CD4-positive, CD25-positive, alpha-beta regulatory T cell (primary cell): ENCODE results near the gene PIGA. TPM values are rescaled to one million over a fixed set of nuclear protein-coding genes. Genes with fewer than 3 reads are reported as not detected.
"Not testable (repeated sequence)": the region's sequence is repeated elsewhere in the genome, so short reads cannot be mapped to it uniquely, and the experiment has no call there.

Source experiments
- ATAC-seq, 2 donors: fragments of 150-1000 bp; cut with Tn5 transposase; one replicate each; pipeline ENCODE4 v1.10.0; 2021; ENCODE audit warnings: low read depth in 2 of 2, moderate number of reproducible peaks in 2 of 2, moderate library complexity in 1 of 2
- DNase-seq, 3 donors: peaks; one replicate each; pipeline versions ENCODE4 v3.0.0 to v3.0.0-alpha.2; 2012 to 2022; ENCODE audit warnings: mixed read lengths in 1 of 3
- H3K27ac ChIP-seq: one replicate; pipeline ENCODE4 v1.7.0; 2013; ENCODE audit warnings: mild to moderate bottlenecking, low read length; ENCODE audit not compliant: insufficient read depth, poor library complexity, severe bottlenecking
- H3K27me3 ChIP-seq: one replicate; pipeline ENCODE4 v1.7.0; 2013; ENCODE audit warnings: low read length; ENCODE audit not compliant: control insufficient read depth, insufficient read depth
- H3K36me3 ChIP-seq: one replicate; pipeline ENCODE4 v1.7.0; 2013; ENCODE audit warnings: mild to moderate bottlenecking, low read length, moderate library complexity; ENCODE audit not compliant: control insufficient read depth, insufficient read depth
- H3K4me1 ChIP-seq: 2 replicates; pipeline ENCODE4 v1.7.0; 2013; ENCODE audit warnings: mild to moderate bottlenecking, low read length; ENCODE audit not compliant: insufficient read depth, control insufficient read depth, poor library complexity, severe bottlenecking
- H3K4me3 ChIP-seq: one replicate; pipeline ENCODE4 v1.7.0; 2013; ENCODE audit warnings: low read depth, mild to moderate bottlenecking, low read length, moderate library complexity
- H3K9me3 ChIP-seq, 2 experiments: 1 replicate in 1 of 2; 2 replicates in 1 of 2; pipeline ENCODE4 v1.7.0; 2013; ENCODE audit warnings: low read length in 2 of 2, mild to moderate bottlenecking in 1 of 2, moderate library complexity in 1 of 2; ENCODE audit not compliant: control insufficient read depth in 2 of 2
- H3K27ac Mint-ChIP-seq, 3 donors: one replicate each; pipeline ENCODE4 v1.8.0; 2020 to 2022; ENCODE audit warnings: mild to moderate bottlenecking in 3 of 3, mixed read lengths in 3 of 3, moderate library complexity in 2 of 3
- H3K27me3 Mint-ChIP-seq: one replicate; pipeline ENCODE4 v1.8.0; 2022; ENCODE audit warnings: mild to moderate bottlenecking, mixed read lengths
- H3K36me3 Mint-ChIP-seq: one replicate; pipeline ENCODE4 v1.8.0; 2020; ENCODE audit warnings: mixed read lengths
- H3K4me1 Mint-ChIP-seq, 4 donors: one replicate each; pipeline ENCODE4 v1.8.0; 2020 to 2022; ENCODE audit warnings: mixed read lengths in 4 of 4, mild to moderate bottlenecking in 1 of 4
- H3K4me3 Mint-ChIP-seq, 4 donors: one replicate each; pipeline ENCODE4 v1.8.0; 2020 to 2022; ENCODE audit warnings: mild to moderate bottlenecking in 4 of 4, mixed read lengths in 4 of 4, moderate library complexity in 3 of 4
- H3K9me3 Mint-ChIP-seq, 7 donors: one replicate each; pipeline ENCODE4 v1.8.0; 2020 to 2022; ENCODE audit warnings: mixed read lengths in 7 of 7, mild to moderate bottlenecking in 3 of 7, moderate library complexity in 2 of 7
- polyA plus RNA-seq, 4 donors: library from polyadenylated mRNA; unstranded; fragments of 300-500 nt; fragmentation: Illumina TruSeq; gene quantifications; one replicate each; pipeline ENCODE4 v1.2.3, GENCODE V29; 2021
- total RNA-seq: library from RNA; stranded (reverse); gene quantifications from one replicate; pipeline ENCODE4 v1.2.3, GENCODE V29; 2022

Gene PIGA
- total and polyA plus RNA-seq, 5 donors from 2014 or later, result 5.5 to 119 (median 8.2) TPM

DNA sequence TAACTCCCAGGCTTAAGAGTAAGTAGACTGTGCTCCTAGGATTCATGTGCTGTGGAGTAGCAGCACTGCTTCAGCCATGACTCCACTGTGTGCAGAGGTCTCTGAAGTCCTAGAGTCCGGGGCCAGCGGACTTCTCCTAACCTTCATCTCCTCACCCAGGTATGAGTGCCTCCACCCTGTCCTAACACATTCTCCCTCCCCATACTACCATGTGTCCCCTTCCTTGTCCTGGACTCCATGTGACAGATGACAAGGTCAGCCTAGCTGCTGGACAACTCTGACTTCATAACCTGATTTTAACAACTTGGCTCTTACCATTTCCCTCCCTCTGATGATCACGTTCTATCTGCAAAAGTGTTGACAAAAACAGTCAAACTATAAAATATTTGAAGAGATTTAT lies 36.5 kb downstream of the PIGA start:
- Histone ChIP-seq H3K36me3 (no peaks in the 10 kb centered on the region), H3K27ac (no peak overlapping the region), H3K27me3 (no peaks in the 10 kb centered on the region), H3K4me3 (no peak overlapping the region), H3K4me1 (no peaks in the 10 kb centered on the region), H3K9me3 (no peaks in the 10 kb centered on the region)
- Mint-ChIP-seq H3K4me1 (no peaks in the 10 kb centered on the region), H3K27me3 (no peaks in the 10 kb centered on the region), H3K4me3 (no peak overlapping the region), H3K36me3 (no peaks in the 10 kb centered on the region), H3K9me3 (no peaks in the 10 kb centered on the region), H3K27ac (no peak overlapping the region)
- DNase-seq (no peak), ATAC-seq (no peak)

DNA sequence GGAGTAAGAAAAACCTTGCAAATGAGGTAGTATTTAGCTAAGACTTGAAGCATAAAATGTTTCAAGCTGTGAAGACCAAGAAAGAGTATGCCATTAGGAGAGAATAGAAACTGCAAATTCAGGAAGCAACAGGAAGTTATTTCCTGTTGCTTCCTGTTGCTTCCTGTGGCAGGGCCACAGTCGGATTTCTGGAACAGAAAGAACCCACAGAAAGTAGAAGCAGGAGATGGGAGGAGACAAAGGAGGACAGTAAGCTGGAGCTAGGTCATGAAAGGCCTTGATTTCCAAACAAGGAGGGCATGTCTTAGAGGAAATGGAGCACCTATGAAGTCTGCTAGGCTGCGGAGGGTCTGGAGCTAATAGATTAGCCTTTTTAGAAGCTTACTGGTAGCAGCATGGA lies 37.1 kb downstream of the PIGA start:
- H3K36me3 ChIP-seq, result no peaks in the 10 kb centered on the region
- DNase-seq (no peak), ATAC-seq (no peak)
- no peaks in the 10 kb centered on the region for H3K27me3 ChIP-seq
- no peaks in the 10 kb centered on the region for H3K4me1 Mint-ChIP-seq
- no peak overlapping the region for H3K4me3 Mint-ChIP-seq
- H3K36me3 Mint-ChIP-seq, result no peaks in the 10 kb centered on the region
- H3K9me3 Mint-ChIP-seq, result peaks cover 0 to 2% (median 0%) of the 10 kb centered on the region in 7 donors
- no peaks in the 10 kb centered on the region for H3K4me1 ChIP-seq
- H3K4me3 ChIP-seq, result no peak overlapping the region
- no peak overlapping the region for H3K27ac ChIP-seq
- H3K9me3 ChIP-seq, result no peaks in the 10 kb centered on the region
- H3K27ac Mint-ChIP-seq, result no peak overlapping the region
- no peaks in the 10 kb centered on the region for H3K27me3 Mint-ChIP-seq

DNA sequence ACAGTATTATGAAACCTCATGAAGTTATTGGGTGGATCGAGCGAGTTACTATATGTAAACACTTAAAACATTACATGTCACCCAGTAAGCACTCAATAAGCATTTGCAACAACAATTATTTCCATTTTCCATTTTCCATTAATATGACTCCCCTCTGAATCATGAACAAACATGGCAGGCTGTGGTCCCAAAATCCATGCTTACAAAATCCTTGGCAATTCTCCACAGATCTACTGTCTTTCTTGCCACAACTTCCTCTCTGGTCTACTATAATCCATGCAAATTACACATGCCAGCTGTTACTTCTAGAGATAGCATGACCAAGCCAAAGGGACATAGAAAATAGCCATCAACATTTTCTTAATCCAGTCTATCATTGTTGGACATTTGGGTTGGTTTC lies 41.9 kb downstream of the PIGA start:
- no peaks in the 10 kb centered on the region for H3K9me3 ChIP-seq
- H3K36me3 ChIP-seq, result no peaks in the 10 kb centered on the region
- no peak overlapping the region for H3K4me3 ChIP-seq
- Mint-ChIP-seq H3K27ac (no peak overlapping the region), H3K9me3 (peaks cover 0 to 2% (median 0%) of the 10 kb centered on the region in 7 donors), H3K4me1 (no peaks in the 10 kb centered on the region), H3K36me3 (no peaks in the 10 kb centered on the region), H3K4me3 (no peak overlapping the region), H3K27me3 (no peaks in the 10 kb centered on the region)
- DNase-seq (no peak), ATAC-seq (no peak)
- H3K27ac ChIP-seq, result no peak overlapping the region
- no peaks in the 10 kb centered on the region for H3K4me1 ChIP-seq
- H3K27me3 ChIP-seq, result no peaks in the 10 kb centered on the region

DNA sequence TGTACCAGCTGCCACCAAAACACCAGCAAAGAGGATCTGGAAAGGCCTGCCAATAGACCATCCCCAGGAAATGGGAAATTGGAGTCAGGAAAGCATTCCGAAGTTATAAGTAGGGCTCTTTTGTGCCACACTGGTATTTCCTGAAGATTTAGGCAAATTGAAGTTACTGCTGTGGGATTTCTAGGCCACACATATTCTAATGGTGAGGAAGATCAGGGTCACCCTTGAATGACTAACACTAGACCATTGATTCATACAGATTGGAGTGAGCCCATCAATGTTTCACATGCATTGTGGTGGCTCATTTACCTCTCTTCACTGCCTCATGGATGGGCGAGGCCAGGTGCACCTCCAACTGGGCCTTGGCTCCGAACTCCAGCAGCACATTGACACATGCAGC lies 42.5 kb downstream of the PIGA start:
- ATAC-seq (no peak), DNase-seq (no peak)
- H3K36me3 Mint-ChIP-seq, result no peaks in the 10 kb centered on the region
- H3K27me3 ChIP-seq, result no peaks in the 10 kb centered on the region
- H3K4me3 ChIP-seq, result no peak overlapping the region
- no peaks in the 10 kb centered on the region for H3K4me1 ChIP-seq
- H3K4me1 Mint-ChIP-seq, result no peaks in the 10 kb centered on the region
- no peaks in the 10 kb centered on the region for H3K36me3 ChIP-seq
- H3K27ac ChIP-seq, result no peak overlapping the region
- H3K27me3 Mint-ChIP-seq, result no peaks in the 10 kb centered on the region
- H3K4me3 Mint-ChIP-seq, result no peak overlapping the region
- H3K9me3 ChIP-seq, result no peaks in the 10 kb centered on the region
- peaks cover 0 to 2% (median 0%) of the 10 kb centered on the region in 7 donors for H3K9me3 Mint-ChIP-seq
- H3K27ac Mint-ChIP-seq, result no peak overlapping the region

DNA sequence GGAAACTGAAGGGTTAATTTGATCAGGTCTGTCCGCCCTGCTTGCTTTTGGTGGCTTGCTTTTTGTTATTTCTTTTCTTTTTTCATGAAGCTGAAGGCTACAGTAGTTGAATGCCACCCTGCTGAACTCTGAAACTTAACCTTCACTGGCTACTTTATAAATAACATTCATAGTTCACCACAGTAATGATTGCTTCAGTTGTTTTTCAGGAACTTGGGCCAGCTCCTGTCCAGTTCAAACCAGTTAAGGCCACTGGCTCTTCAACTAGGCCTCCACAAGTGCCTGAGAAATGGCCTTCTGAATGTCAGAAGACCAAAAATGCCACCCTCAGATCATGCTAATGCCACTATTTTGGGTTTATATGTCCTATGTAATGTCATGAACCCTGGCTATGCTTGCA lies 57.7 kb downstream of the PIGA start:
- Mint-ChIP-seq H3K27ac (no peak overlapping the region), H3K9me3 (peaks cover 0 to 2% (median 0%) of the 10 kb centered on the region in 7 donors), H3K36me3 (no peaks in the 10 kb centered on the region), H3K4me1 (no peaks in the 10 kb centered on the region), H3K27me3 (no peaks in the 10 kb centered on the region), H3K4me3 (no peak overlapping the region)
- no peaks in the 10 kb centered on the region for H3K4me1 ChIP-seq
- H3K36me3 ChIP-seq, result no peaks in the 10 kb centered on the region
- H3K9me3 ChIP-seq, result no peaks in the 10 kb centered on the region
- DNase-seq, result no peak
- no peak for ATAC-seq
- H3K4me3 ChIP-seq, result no peak overlapping the region
- H3K27ac ChIP-seq, result no peak overlapping the region
- H3K27me3 ChIP-seq, result no peaks in the 10 kb centered on the region

DNA sequence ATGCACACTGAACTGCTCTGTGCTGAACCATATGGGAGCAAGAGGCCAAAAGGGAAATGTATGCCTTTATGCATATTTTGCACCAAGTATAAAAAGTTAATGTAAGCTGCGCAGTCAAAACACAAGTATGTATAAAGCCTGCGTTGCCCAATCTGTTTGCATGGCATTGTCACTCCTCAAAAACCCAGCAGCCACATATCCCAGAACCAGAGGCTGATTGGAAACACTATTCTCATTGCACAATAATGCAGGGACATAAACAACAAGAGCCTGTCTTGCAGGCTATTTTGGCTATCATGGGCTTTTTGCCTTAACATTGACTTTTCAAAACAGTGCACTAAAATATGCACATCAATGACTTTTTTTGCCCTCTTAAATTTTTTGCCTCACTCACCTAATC lies 60.4 kb downstream of the PIGA start:
- Histone ChIP-seq H3K9me3 (no peaks in the 10 kb centered on the region), H3K4me1 (no peaks in the 10 kb centered on the region), H3K4me3 (no peak overlapping the region), H3K27me3 (no peaks in the 10 kb centered on the region), H3K36me3 (no peaks in the 10 kb centered on the region), H3K27ac (no peak overlapping the region)
- Mint-ChIP-seq H3K4me1 (peaks cover 0 to 2% (median 0%) of the 10 kb centered on the region in 4 donors), H3K36me3 (no peaks in the 10 kb centered on the region), H3K27ac (no peak overlapping the region), H3K9me3 (no peaks in the 10 kb centered on the region), H3K4me3 (no peak overlapping the region), H3K27me3 (no peaks in the 10 kb centered on the region)
- no peak for ATAC-seq
- DNase-seq, result no peak

DNA sequence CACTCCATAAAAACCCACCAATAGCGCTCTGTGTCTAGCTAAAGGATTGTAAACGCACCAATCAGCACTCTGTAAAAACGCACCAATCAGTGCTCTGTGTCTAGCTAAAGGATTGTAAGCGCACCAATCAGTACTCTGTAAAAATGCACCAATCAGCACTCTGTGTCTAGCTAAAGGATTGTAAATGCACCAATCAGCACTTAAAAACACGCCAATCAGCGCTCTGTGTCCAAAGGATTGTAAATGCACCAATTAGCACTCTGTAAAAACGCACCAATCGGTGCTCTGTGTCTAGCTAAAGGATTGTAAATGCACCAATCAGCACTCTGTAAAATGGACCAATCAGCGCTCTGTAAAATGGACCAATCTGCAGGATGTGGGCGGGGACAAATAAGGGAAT lies 62.0 kb downstream of the PIGA start:
- not testable (repeated sequence) for H3K4me1 Mint-ChIP-seq, H3K4me1 ChIP-seq, H3K27ac Mint-ChIP-seq, H3K36me3 ChIP-seq, H3K4me3 ChIP-seq, H3K27ac ChIP-seq, H3K4me3 Mint-ChIP-seq, H3K9me3 Mint-ChIP-seq, ATAC-seq, H3K9me3 ChIP-seq, H3K36me3 Mint-ChIP-seq, H3K27me3 Mint-ChIP-seq, H3K27me3 ChIP-seq
- peak in 1 of 3 donors; percentile 1 for DNase-seq

DNA sequence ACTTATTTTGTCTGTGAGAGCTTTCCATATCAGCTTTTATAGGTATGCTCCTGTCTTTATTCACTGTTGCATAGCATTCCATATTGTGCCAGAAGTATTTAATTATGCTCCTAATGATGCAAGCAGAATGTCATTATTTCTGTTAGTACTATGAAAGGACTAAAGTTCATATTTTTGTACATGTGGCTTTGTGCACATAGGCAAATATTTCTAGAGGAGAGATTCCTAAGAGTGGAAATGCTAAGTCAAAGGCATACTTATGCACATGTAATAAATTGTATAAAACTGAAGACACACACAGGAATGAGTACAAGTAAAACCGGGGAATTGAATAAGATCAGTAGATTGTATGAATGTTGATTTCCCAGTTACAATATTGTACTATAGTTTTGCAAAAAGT lies 63.6 kb downstream of the PIGA start:
- Histone ChIP-seq H3K27me3 (no peaks in the 10 kb centered on the region), H3K36me3 (no peaks in the 10 kb centered on the region), H3K4me1 (no peaks in the 10 kb centered on the region), H3K4me3 (no peak overlapping the region), H3K27ac (no peak overlapping the region), H3K9me3 (no peaks in the 10 kb centered on the region)
- DNase-seq (no peak), ATAC-seq (no peak)
- Mint-ChIP-seq H3K27ac (no peak overlapping the region), H3K9me3 (no peaks in the 10 kb centered on the region), H3K36me3 (no peaks in the 10 kb centered on the region), H3K4me3 (no peak overlapping the region), H3K27me3 (no peaks in the 10 kb centered on the region), H3K4me1 (peaks cover 0 to 7% (median 0%) of the 10 kb centered on the region in 4 donors)
